ACHN (cell line): Measurements from ENCODE around the gene CSF2RB.

Experiments used
- DNase-seq: peaks from one replicate; pipeline ENCODE4 v3.0.0-alpha.2; 2015
- in situ Hi-C: cut with HindIII; loops from 2 replicates; pipeline ENCODE4 v1.10.0; 2017; ENCODE audit warnings: low sequenced_read_pairs, low pct_ligation_motif_present, low pct_unique_long_range_greater_than_20kb

CSF2RB gene

DNA sequence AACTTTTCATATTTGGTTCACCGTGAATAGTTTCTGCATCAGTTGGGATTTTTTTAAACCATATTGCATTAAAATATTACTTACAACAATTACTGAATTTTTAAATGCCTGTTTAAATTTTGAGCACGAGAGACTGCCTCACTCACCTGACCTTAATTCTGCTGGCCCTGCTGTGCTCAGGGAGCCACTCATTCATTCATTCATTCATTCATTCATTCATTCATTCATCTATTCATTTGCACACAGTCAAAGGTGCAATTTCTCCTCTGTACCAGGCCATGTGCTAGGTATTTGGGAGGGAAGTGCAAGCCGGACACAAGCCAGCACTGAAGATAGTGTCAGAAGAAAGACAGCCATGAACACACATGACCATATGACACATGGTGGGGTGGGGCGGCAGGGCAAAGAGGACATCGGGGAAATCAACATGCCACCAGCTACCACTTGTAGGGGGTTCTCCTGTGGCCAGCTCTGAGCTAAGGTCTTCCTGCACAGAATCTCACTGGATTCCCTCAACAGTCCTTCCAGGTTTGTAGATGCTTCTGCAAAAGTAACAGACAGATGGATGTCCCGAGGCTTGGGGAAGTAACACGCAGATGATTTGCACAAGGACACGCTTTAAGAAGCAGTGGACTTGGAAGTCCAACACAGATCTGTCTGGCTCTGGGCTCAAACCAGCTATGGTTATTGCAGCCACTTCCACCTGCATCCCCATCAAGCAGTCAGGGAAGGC lies 568 bp upstream of the CSF2RB start:
- in situ Hi-C loops, result no loop called here
- DNase-seq, result no peak

GRCh38 chr22:36914390-36914752 lies 943 bp downstream of the CSF2RB start:
- in situ Hi-C loops, result no loop called here
- no peak for DNase-seq

- in situ Hi-C loops, result no loop called here
- no peak for DNase-seq
These were observed 2.6 kb downstream of the CSF2RB start for GRCh38 chr22:36916034-36916433.

DNA sequence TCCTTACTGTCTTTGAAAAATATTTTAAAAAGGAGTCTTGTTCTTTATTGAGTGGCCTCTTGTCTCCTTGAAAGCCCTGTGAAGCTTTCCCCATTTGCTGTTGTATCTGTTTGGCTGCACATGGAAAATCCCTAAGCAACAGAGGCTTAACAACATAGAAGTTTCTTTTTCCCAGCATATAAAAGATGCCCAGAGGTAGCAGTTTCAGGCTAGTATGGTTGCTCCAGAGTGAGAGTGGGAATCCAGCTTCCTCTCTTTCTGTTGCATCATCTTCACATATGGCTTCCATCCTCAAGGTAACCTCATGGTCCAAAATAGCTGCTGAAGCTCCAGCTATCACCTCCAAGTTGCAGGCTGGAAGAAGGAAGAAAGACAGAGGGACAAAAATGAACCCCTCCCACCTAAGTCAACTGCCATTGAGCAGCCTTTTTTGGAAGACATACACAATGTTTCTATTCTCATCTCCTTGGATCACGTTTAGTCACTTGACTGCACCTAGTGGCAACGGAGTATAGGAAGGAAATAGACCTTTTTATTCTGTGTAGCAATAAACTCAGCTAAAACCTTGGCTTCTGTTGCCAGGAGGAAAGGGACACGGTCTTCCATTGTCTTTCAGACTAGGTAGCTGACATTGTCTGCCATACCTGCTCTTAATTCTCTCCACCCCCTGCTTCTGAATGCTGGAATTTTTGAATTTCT lies 5.3 kb downstream of the CSF2RB start:
- DNase-seq, result no peak
- in situ Hi-C loops, result no loop called here

DNA sequence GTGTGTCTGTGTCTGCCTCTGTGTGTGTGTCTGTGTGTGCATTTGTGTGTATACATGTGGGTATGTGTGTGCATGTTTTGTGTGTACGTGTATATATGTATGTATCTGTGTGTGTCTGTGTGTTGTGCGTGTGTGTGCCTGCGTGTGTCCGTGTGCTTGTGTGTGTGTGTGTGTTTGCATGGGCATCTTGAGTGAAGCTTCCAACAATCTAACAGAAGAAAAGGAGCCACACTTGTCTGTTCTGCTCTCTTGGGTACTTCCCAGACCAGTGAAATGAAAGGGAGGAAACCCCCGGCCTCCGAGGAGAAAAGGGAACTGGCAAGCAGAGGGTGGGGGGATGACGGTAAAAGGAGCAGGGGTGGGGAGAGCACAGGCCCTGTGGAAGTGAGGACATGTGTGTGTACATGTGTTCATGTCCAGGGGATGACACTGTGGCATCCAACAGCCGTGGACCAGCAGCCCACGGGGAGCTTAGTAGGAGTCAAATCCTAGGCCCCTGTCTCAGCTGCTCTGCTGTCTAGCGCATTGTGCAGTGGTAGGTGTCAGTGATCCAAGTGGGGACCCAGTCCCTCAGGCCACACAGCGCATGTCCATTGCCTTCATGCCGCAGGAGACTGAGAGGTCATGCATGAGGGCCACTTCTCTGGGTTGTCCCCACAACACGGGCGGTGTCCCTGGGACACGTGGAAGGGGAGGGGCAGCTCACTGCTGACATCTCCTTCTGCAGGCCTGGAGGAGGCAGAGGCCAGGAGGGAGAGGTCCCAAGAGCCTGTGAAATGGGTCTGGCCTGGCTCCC lies 8.1 kb downstream of the CSF2RB start:
- in situ Hi-C loops, result no loop called here
- DNase-seq, result no peak

- in situ Hi-C loops, result no loop called here
- no peak for DNase-seq
These were observed 8.7 kb downstream of the CSF2RB start for GRCh38 chr22:36922105-36922608.

- no peak for DNase-seq
- in situ Hi-C loops, result no loop called here
These were observed 9.3 kb downstream of the CSF2RB start for GRCh38 chr22:36922711-36923110.

DNA sequence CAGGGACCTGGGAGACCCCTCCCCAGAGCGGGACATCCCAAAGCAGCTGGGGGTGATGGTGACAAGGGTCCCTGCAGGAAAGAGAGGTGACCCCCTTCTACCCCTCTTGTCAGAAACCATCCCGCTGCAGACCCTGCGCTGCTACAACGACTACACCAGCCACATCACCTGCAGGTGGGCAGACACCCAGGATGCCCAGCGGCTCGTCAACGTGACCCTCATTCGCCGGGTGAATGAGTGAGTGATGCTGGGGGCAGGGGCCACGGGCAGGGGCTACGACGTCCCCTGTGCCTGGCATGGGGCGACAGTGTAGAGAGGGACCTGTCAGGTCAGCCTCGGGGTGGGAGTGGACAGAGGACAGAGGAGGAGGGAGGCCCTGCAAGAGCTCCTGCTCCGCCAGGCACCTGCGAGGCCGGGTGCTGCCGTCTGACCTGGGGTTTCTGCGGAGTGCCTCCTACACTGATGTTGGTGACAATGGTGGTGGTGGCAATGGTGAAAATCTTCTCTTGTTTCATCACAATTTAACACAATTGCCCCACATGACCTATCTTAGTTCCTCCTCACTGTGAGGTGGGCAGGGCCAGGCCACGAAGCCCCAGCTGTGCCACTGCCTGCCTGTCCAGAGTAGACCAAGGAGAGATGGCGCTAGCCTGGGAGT lies 9.8 kb downstream of the CSF2RB start:
- in situ Hi-C loops, result no loop called here
- no peak for DNase-seq

DNA sequence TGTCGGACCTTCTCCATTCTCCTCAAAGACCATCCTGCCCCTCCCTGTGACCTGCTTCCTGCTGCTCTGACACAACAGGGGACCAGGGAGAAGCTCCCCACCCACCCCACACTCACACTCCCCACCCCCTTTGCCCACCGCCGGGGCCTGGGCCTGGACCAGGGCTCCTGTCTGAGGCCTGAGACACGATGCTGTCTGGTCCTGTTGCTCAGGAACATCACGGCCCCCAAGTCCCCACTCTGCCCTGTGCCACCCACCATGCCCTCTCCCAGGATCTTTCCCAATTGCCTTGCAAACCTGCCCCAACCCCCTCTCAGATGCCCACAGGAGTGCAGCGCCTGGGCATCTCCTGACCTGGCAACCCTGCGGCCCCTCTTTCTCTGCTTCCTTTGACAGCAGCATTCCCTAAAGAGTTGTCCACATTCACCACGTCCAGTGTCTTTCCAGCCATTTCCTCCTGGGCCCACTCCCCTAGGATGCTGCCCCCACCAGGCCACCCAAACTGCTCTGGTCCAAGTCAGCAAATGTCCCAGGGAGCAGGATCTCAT lies 10.8 kb downstream of the CSF2RB start:
- no peak for DNase-seq
- in situ Hi-C loops, result no loop called here

DNA sequence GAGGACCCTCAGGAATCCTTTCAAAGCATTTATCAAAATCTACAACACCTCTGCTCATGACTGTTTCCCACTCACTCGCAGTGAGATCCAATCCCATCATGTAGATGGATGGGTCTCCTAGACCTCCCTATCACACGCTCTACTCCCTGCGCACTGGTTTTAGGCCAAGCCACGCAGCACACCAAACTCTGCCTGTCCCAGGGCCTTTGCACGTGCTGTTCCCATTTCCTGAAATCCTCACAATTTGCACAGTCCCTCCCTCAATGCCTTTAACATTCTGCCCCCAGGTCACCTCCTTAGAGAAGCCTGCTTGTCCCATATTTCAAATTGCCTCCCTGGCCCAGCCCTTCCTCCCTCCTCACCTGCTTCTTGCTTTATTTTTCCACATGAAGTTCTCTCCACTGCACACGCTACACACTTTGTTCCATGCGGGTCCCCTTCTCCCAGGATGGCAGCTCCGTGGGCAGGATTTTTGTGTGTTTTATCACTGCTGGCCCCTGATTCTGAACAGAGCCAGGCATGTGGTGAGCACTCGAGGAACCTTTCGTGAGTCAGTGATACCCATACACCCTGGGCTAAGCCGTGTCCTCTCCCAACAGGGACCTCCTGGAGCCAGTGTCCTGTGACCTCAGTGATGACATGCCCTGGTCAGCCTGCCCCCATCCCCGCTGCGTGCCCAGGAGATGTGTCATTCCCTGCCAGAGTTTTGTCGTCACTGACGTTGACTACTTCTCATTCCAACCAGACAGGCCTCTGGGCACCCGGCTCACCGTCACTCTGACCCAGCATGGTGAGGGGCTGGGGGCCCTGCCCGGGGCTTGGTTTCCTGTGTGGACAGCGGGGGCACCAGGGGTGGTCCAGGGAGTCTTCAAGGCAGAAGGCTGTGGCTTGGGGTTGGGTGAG lies 12.2 kb downstream of the CSF2RB start:
- no peak for DNase-seq
- in situ Hi-C loops, result no loop called here

- DNase-seq, result no peak
- in situ Hi-C loops, result no loop called here
These were observed 12.9 kb downstream of the CSF2RB start for GRCh38 chr22:36926309-36926708.

DNA sequence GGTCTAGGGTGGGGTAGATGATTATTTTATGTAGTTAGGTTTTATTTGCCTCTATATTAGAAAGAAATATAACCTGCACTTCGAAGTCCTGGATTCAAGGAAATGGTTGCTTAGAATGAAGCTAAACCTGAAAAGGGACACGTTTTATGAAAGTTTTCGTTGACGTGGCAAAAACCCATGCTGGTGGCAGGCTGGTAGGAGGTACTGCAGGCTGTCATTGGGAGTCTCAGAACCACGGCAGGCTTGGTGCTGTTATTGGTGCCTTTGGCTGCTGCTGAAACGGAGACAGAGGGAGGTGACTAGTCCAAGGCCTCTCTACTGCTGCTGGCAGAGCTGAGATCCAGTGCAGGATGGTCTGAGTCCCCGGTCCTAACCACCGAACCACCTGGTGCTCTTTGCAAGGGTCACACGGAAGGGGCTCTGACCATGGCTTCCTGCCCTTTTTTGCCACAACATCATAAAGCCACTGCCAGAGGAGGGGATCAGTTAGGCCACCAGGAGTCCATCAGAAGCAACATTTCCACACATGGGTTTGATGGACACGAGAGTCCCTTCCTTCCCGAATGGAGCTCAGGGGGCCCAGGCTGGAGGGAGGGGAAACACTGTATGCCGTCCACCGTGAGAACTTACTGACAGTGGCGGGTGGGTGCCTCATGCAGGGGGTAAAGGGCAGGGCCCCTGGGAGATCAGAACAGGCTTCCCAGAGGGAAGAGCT lies 13.4 kb downstream of the CSF2RB start:
- in situ Hi-C loops, result no loop called here
- no peak for DNase-seq

- no peak for DNase-seq
- in situ Hi-C loops, result no loop called here
These were observed 14.2 kb downstream of the CSF2RB start for GRCh38 chr22:36927671-36928070.

- in situ Hi-C loops, result no loop called here
- DNase-seq, result no peak
These were observed 14.8 kb downstream of the CSF2RB start for GRCh38 chr22:36928196-36928595.

GRCh38 chr22:36928786-36929535 lies 15.5 kb downstream of the CSF2RB start:
- in situ Hi-C loops, result no loop called here

GRCh38 chr22:36929621-36930020 lies 16.2 kb downstream of the CSF2RB start:
- in situ Hi-C loops, result no loop called here
- DNase-seq, result no peak

More at GRCh38 chr22:36928786-36929535, 15.5 kb downstream of the CSF2RB start:
- DNase-seq, result no peak
